Smooth muscle cell of the pulmonary artery (primary cell): ENCODE data around the gene RAP1GAP. TPM values are rescaled to one million over a fixed set of nuclear protein-coding genes. Genes with fewer than 3 reads are reported as not detected.

Experiments
- total RNA-seq: library from RNA; depleted of rRNA; stranded (reverse); fragments of >200 nt; gene quantifications from 2 replicates; pipeline ENCODE4 v1.2.3, GENCODE V29; 2014

Gene RAP1GAP
- total RNA-seq: 0.20 and 0.23 TPM in 2 replicates

DNA sequence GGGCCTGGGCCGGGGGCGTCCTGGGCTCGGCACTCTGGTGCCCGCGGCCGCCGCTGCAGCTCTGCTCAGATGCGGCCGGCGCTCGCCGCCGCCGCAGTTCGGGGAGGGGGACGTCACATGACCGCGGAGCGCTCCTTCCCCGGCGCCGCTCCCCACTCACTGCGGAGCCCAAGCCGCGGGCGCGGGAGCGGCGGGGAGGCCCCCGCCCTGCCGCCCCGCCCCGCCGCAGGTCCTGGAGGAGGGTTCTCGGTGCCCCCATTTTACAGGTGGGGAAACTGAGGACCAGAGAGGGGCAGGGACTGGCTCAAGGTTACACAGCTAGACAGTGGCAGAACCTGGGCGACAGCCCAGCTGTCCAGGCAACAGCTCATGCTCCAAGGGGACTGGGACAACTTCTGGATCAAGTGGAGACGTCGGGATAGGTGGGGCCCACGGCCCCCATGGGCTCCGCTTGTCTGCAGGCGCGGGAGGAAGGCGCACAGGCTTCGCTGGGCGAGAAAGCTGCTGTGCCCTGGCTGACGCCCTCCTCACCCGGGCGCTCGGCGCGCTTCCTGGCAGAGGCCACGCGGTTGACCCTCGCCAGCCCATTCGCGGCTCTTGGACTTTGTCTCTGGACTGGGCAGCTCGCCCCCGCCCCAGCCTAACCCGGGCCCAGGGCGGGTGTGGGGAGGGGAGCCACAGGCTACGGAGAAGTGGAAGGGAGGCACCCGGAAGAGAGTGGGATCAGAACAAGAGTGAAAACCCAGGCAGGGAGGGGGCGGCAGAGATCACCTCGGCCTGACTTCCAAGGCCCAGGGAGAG lies at the start of gene RAP1GAP:
Gene RAP1GAP, minus strand, starts transcription at position 100 of the 801 bp plus-strand sequence. CDS start 49,325 bp downstream, outside the sequence.

Other genes with a start within 250 kb of the RAP1GAP start
- gene NBPF3, start 229.2 kb downstream of the RAP1GAP start, total RNA-seq: 12.6 and 14.9 TPM in 2 replicates
- gene ALPL, start 159.9 kb downstream of the RAP1GAP start, total RNA-seq: 0.36 and 2.1 TPM in 2 replicates
- gene USP48, start 113.8 kb upstream of the RAP1GAP start, total RNA-seq: 46.3 and 48.4 TPM in 2 replicates
- gene LDLRAD2, start 142.9 kb upstream of the RAP1GAP start, total RNA-seq: 0.13 TPM in 1 of 2 replicates, not detected in the other